ENCODE results near the gene PAX2. TPM values are rescaled to one million over a fixed set of nuclear protein-coding genes. Genes with fewer than 3 reads are reported as not detected.

The PAX2 gene
- total and polyA plus RNA-seq, 7 experiments from 2014 or later: not detected

DNA sequence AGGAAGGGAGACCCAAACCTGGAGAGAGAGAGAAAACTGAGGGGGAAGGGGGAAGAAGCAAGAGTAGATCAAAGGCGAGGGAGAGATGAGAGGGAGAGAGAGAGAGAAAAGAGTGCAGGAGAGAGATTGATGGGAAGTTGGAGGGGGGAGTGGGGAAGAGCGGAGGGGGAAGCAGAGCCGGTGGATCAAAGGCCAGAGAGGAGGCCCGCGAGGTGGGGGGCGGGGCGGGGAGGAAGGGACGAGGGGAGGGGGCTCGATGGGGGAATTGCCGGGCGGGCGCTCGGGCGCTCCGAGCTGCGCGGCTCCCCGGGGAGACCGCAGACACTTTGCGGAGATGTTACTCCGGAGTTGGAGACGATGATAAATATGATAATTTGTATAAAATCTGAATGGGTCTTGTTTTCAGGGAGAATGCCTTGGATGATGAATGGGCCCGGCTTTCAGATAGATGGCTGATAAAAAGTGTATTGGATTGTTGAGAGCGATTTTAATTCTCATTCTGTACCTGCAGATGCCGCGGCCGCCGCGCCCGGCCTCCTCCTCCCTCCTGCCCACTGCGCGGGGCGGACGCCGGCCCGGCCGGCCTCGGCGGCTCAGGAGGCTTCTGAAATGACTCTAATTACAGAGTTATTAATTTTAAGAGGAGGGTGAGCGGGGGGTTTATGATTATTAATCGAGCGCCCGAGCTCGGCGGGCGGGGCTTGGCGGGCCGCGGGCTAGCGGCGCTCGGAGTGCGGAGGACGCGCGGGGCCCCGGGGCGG, 21.4 kb upstream of the PAX2 start:
- H3K36me3 Mint-ChIP-seq: peaks cover 0 to 3% (median 0%) of the 10 kb centered on the region in 5 donors
- peaks cover 3 to 9% of the 10 kb centered on the region in 2 donors for H3K27me3 ChIP-seq (ENCODE audit: control insufficient read depth in 2 of 2, insufficient read depth in 2 of 2, low read length in 2 of 2)
- POLR2A ChIA-PET: no interaction called here
- no peak for ATAC-seq
- H3K36me3 ChIP-seq (ENCODE audit: control insufficient read depth in 2 of 3, insufficient read depth in 3 of 3, low read length in 3 of 3): no peaks in the 10 kb centered on the region
- H3K4me3 Mint-ChIP-seq: peak overlapping the region in 4 of 10 donors; percentile 12 to 72 (median 50)
- intact Hi-C loops (cut with micrococcal nuclease): no loop called here
- H3K4me1 Mint-ChIP-seq: peaks cover 0 to 9% (median 6%) of the 10 kb centered on the region in 7 donors
- peaks cover 75 to 90% (median 83%) of the 10 kb centered on the region in 5 donors for H3K27me3 Mint-ChIP-seq
- no peak overlapping the region for H3K27ac ChIP-seq (ENCODE audit: low read depth, low read length)
- CTCF ChIA-PET: no interaction called here
- DNase-seq: no peak
- H3K4me1 ChIP-seq (ENCODE audit: control insufficient read depth in 2 of 2, insufficient read depth in 2 of 2, low read length in 2 of 2): no peaks in the 10 kb centered on the region
- peaks cover 0 to 1% (median 0%) of the 10 kb centered on the region in 11 donors for H3K9me3 Mint-ChIP-seq
- H3K4me3 ChIP-seq (ENCODE audit: low read length): no peak overlapping the region
- peak overlapping the region in 1 of 9 donors; percentile 6 for H3K27ac Mint-ChIP-seq
- H3K9me3 ChIP-seq (ENCODE audit: control insufficient read depth in 2 of 3, low read length in 3 of 3): no peaks in the 10 kb centered on the region

DNA sequence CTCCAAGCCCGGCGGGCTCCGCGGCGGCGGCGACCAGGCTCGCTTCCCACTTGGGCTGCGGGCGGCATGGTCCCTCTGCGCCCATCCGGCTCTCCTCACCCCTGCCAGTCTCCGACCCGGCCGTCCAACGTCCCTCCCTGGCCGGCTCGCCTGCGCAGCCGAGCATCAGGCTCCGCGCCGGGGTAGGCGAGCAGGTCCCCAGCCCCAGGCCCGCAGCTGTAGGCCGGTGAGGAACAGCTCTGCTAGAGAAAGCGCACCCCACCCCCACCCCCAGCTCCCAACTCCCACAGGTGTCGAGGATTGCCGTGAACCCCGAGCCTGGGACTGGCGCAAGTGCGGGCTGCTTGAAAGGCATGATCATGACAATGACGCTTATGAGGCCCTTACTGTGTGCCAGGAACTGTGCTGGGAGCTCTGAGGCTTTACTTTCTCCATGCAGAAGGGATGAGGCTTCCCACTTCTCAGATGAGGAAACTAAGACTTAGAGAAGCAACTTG, 20.8 kb upstream of the PAX2 start:
- H3K36me3 ChIP-seq (ENCODE audit: control insufficient read depth in 2 of 3, insufficient read depth in 3 of 3, low read length in 3 of 3): no peaks in the 10 kb centered on the region
- peaks cover 0 to 3% (median 0%) of the 10 kb centered on the region in 5 donors for H3K36me3 Mint-ChIP-seq
- peaks cover 0 to 1% (median 0%) of the 10 kb centered on the region in 11 donors for H3K9me3 Mint-ChIP-seq
- no peak overlapping the region for H3K27ac ChIP-seq (ENCODE audit: low read depth, low read length)
- intact Hi-C loops (cut with micrococcal nuclease): loop anchor here in 1 of 2 donors (5.0 kb wide), 1 partner anchor 162 kb away; no protein-coding TSS in a partner anchor
- ChIA-PET CTCF (no interaction called here), POLR2A (no interaction called here)
- peaks cover 75 to 90% (median 84%) of the 10 kb centered on the region in 5 donors for H3K27me3 Mint-ChIP-seq
- H3K27ac Mint-ChIP-seq: no peak overlapping the region
- H3K4me3 Mint-ChIP-seq: no peak overlapping the region
- ATAC-seq (no peak), DNase-seq (no peak)
- H3K4me3 ChIP-seq (ENCODE audit: low read length): no peak overlapping the region
- H3K4me1 Mint-ChIP-seq: peaks cover 0 to 12% (median 6%) of the 10 kb centered on the region in 7 donors
- peaks cover 0 to 9% of the 10 kb centered on the region in 2 donors for H3K27me3 ChIP-seq (ENCODE audit: control insufficient read depth in 2 of 2, insufficient read depth in 2 of 2, low read length in 2 of 2)
- no peaks in the 10 kb centered on the region for H3K9me3 ChIP-seq (ENCODE audit: control insufficient read depth in 2 of 3, low read length in 3 of 3)
- H3K4me1 ChIP-seq (ENCODE audit: control insufficient read depth in 2 of 2, insufficient read depth in 2 of 2, low read length in 2 of 2): no peaks in the 10 kb centered on the region

GRCh38 chr10:100725071-100725471, 20.3 kb upstream of the PAX2 start:
- ChIA-PET CTCF (no interaction called here), POLR2A (no interaction called here)
- Histone ChIP-seq H3K27me3 (ENCODE audit: control insufficient read depth in 2 of 2, insufficient read depth in 2 of 2, low read length in 2 of 2) (peaks cover 0 to 9% of the 10 kb centered on the region in 2 donors), H3K27ac (ENCODE audit: low read depth, low read length) (no peak overlapping the region), H3K4me1 (ENCODE audit: control insufficient read depth in 2 of 2, insufficient read depth in 2 of 2, low read length in 2 of 2) (peaks cover 1 to 4% of the 10 kb centered on the region in 2 donors), H3K4me3 (ENCODE audit: low read length) (no peak overlapping the region), H3K9me3 (ENCODE audit: control insufficient read depth in 2 of 3, low read length in 3 of 3) (no peaks in the 10 kb centered on the region), H3K36me3 (ENCODE audit: control insufficient read depth in 2 of 3, insufficient read depth in 3 of 3, low read length in 3 of 3) (no peaks in the 10 kb centered on the region)
- peaks cover 3 to 17% (median 9%) of the 10 kb centered on the region in 7 donors for H3K4me1 Mint-ChIP-seq
- no peak for DNase-seq
- H3K27ac Mint-ChIP-seq: no peak overlapping the region
- peaks cover 0 to 3% (median 0%) of the 10 kb centered on the region in 5 donors for H3K36me3 Mint-ChIP-seq
- intact Hi-C loops (cut with micrococcal nuclease): loop anchor here in 1 of 2 donors (5.0 kb wide), 1 partner anchor 163 kb away; no protein-coding TSS in a partner anchor
- H3K4me3 Mint-ChIP-seq: no peak overlapping the region
- H3K9me3 Mint-ChIP-seq: peaks cover 0 to 1% (median 0%) of the 10 kb centered on the region in 11 donors
- peaks cover 78 to 90% (median 84%) of the 10 kb centered on the region in 5 donors for H3K27me3 Mint-ChIP-seq
- ATAC-seq: no peak

DNA sequence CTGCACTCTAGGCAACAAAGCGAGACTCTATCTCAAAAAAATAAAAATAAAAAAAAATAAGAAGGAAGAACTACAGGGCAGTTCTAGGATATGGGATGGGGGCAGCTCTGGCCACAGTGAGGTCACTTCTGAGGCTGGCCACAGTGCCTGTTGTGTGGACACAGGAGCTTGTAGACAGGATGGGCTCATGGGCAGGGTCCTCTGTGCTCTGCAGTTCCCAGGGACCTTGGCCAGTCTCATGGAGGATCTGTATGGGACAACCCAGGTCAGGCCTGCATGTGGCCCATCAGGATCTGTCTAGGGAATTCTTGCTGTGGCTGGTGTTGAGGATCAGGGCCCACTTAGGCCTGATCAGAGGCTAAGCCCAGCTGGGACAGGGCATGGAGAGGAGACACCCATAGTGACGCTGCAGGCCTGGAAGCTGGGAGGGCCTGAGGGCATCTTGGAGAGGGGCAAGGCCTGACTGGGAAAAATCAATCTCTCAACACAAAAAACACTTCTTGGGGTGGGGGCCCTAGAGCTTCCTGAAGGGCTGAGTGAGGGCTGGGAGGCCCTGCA, 19.4 kb upstream of the PAX2 start:
- ChIA-PET POLR2A (no interaction called here), CTCF (no interaction called here)
- no peaks in the 10 kb centered on the region for H3K9me3 ChIP-seq (ENCODE audit: control insufficient read depth in 2 of 3, low read length in 3 of 3)
- intact Hi-C loops (cut with micrococcal nuclease): loop anchor here in 1 of 2 donors (5.0 kb wide), 1 partner anchor 164 kb away; no protein-coding TSS in a partner anchor
- H3K4me3 ChIP-seq (ENCODE audit: low read length): no peak overlapping the region
- ATAC-seq (no peak), DNase-seq (no peak)
- H3K4me1 ChIP-seq (ENCODE audit: control insufficient read depth in 2 of 2, insufficient read depth in 2 of 2, low read length in 2 of 2): peaks cover 4 to 13% of the 10 kb centered on the region in 2 donors
- Mint-ChIP-seq H3K9me3 (peaks cover 0 to 1% (median 0%) of the 10 kb centered on the region in 11 donors), H3K4me1 (peaks cover 5 to 24% (median 16%) of the 10 kb centered on the region in 7 donors), H3K27me3 (peaks cover 80 to 89% (median 83%) of the 10 kb centered on the region in 5 donors), H3K4me3 (no peak overlapping the region), H3K27ac (no peak overlapping the region), H3K36me3 (peaks cover 0 to 3% (median 0%) of the 10 kb centered on the region in 5 donors)
- H3K36me3 ChIP-seq (ENCODE audit: control insufficient read depth in 2 of 3, insufficient read depth in 3 of 3, low read length in 3 of 3): no peaks in the 10 kb centered on the region
- peaks cover 0 to 9% of the 10 kb centered on the region in 2 donors for H3K27me3 ChIP-seq (ENCODE audit: control insufficient read depth in 2 of 2, insufficient read depth in 2 of 2, low read length in 2 of 2)
- H3K27ac ChIP-seq (ENCODE audit: low read depth, low read length): no peak overlapping the region

DNA sequence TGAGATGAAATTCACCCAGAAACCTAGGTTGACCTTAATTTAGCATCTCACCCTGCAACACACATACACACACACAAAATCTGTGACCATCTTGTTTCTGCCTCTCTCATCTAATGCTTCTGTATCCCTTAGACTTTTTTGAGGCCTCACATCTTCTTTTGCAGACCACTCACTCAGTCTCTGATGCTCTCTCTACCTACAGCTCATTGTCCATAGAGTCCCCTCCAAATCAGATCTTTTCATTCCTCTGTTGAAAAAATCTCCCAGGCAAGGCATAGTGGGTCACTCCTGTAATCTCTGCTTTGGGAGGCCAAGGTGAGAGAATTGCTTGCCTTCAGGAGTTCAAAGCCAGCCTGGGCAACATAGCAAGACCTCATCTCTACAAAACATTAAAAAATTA, 17.6 kb upstream of the PAX2 start:
- H3K4me1 Mint-ChIP-seq: peaks cover 11 to 34% (median 26%) of the 10 kb centered on the region in 7 donors
- ChIA-PET CTCF (no interaction called here), POLR2A (no interaction called here)
- H3K4me3 Mint-ChIP-seq: no peak overlapping the region
- peaks cover 0 to 3% (median 0%) of the 10 kb centered on the region in 11 donors for H3K9me3 Mint-ChIP-seq
- Histone ChIP-seq H3K4me1 (ENCODE audit: control insufficient read depth in 2 of 2, insufficient read depth in 2 of 2, low read length in 2 of 2) (peaks cover 8 to 18% of the 10 kb centered on the region in 2 donors), H3K27me3 (ENCODE audit: control insufficient read depth in 2 of 2, insufficient read depth in 2 of 2, low read length in 2 of 2) (peaks cover 2 to 9% of the 10 kb centered on the region in 2 donors), H3K4me3 (ENCODE audit: low read length) (no peak overlapping the region), H3K9me3 (ENCODE audit: control insufficient read depth in 2 of 3, low read length in 3 of 3) (no peaks in the 10 kb centered on the region), H3K36me3 (ENCODE audit: control insufficient read depth in 2 of 3, insufficient read depth in 3 of 3, low read length in 3 of 3) (no peaks in the 10 kb centered on the region), H3K27ac (ENCODE audit: low read depth, low read length) (no peak overlapping the region)
- DNase-seq (no peak), ATAC-seq (no peak)
- intact Hi-C loops (cut with micrococcal nuclease): loop anchor here in 1 of 2 donors (5.0 kb wide), 1 partner anchor 166 kb away; no protein-coding TSS in a partner anchor
- H3K27me3 Mint-ChIP-seq: peaks cover 85 to 91% (median 86%) of the 10 kb centered on the region in 5 donors
- no peak overlapping the region for H3K27ac Mint-ChIP-seq
- peaks cover 0 to 3% (median 2%) of the 10 kb centered on the region in 5 donors for H3K36me3 Mint-ChIP-seq

GRCh38 chr10:100728928-100729861, 16.2 kb upstream of the PAX2 start:
- peaks cover 13 to 18% of the 10 kb centered on the region in 2 donors for H3K4me1 ChIP-seq (ENCODE audit: control insufficient read depth in 2 of 2, insufficient read depth in 2 of 2, low read length in 2 of 2)
- CTCF ChIA-PET: no interaction called here
- DNase-seq (no peak), ATAC-seq (no peak)
- Mint-ChIP-seq H3K36me3 (peaks cover 0 to 3% (median 2%) of the 10 kb centered on the region in 5 donors), H3K4me1 (peaks cover 8 to 26% (median 22%) of the 10 kb centered on the region in 7 donors), H3K27ac (no peak overlapping the region), H3K9me3 (peaks cover 0 to 3% (median 0%) of the 10 kb centered on the region in 11 donors), H3K27me3 (peaks cover 86 to 92% (median 88%) of the 10 kb centered on the region in 5 donors), H3K4me3 (peak overlapping the region in 9 of 10 donors; percentile 21 to 82 (median 67))
- no peaks in the 10 kb centered on the region for H3K9me3 ChIP-seq (ENCODE audit: control insufficient read depth in 2 of 3, low read length in 3 of 3)
- intact Hi-C loops (cut with micrococcal nuclease): loop anchor here in 1 of 2 donors (5.0 kb wide), 1 partner anchor 167 kb away; no protein-coding TSS in a partner anchor
- POLR2A ChIA-PET: no interaction called here
- no peak overlapping the region for H3K27ac ChIP-seq (ENCODE audit: low read depth, low read length)
- H3K27me3 ChIP-seq (ENCODE audit: control insufficient read depth in 2 of 2, insufficient read depth in 2 of 2, low read length in 2 of 2): peaks cover 2 to 9% of the 10 kb centered on the region in 2 donors
- no peak overlapping the region for H3K4me3 ChIP-seq (ENCODE audit: low read length)
- no peaks in the 10 kb centered on the region for H3K36me3 ChIP-seq (ENCODE audit: control insufficient read depth in 2 of 3, insufficient read depth in 3 of 3, low read length in 3 of 3)
